ENCODE data around the gene RERGL. TPM values are rescaled to one million over a fixed set of nuclear protein-coding genes. Genes with fewer than 3 reads are reported as not detected.

RERGL gene, protein sequence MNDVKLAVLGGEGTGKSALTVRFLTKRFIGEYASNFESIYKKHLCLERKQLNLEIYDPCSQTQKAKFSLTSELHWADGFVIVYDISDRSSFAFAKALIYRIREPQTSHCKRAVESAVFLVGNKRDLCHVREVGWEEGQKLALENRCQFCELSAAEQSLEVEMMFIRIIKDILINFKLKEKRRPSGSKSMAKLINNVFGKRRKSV
- total RNA-seq = not detected in 2 replicates

GRCh38 chr12:18090093-18090492 is at the start of gene RERGL:
Gene RERGL, minus strand, starts transcription at chr12:18090193. Its CDS starts 53 bp downstream, at chr12:18090140.

Other genes with a start within 250 kb of the RERGL start
- not detected in 2 replicates for gene PIK3C2G, start 171.3 kb upstream of the RERGL start, total RNA-seq